MCF 10A (cell line): ENCODE data around the gene TUBB8. TPM values are rescaled to one million over a fixed set of nuclear protein-coding genes. Genes with fewer than 3 reads are reported as not detected.
A peak's percentile ranks its signal among the peaks of the same experiment; 100 is the strongest.
"Not testable (repeated sequence)": the region's sequence is repeated elsewhere in the genome, so short reads cannot be mapped to it uniquely, and the experiment has no call there.

Experiments
- BruUV-seq: library from RNA; stranded (reverse); fragments of 400-500 nt; replicated peaks from 2 replicates; lab custom pipeline; 2021; lab: Mats Ljungman, UMichigan
- CTCF ChIA-PET: fragments of 300-600 bp; sonication (Branson Sonifier 250); formaldehyde crosslinking; extraction: SDS; loops from one replicate; lab custom pipeline; 2021; ENCODE audit warnings: antibody characterized with exemption, inconsistent platforms; lab: Yijun Ruan, JAX
- POLR2A ChIA-PET: fragments of 300-600, 350-650 bp; sonication (Branson Sonifier 250); formaldehyde crosslinking; extraction: SDS; loops from one replicate; lab custom pipeline; 2020; ENCODE audit warnings: antibody characterized with exemption, inconsistent platforms; lab: Yijun Ruan, JAX
- DNase-seq: peaks from one replicate; pipeline ENCODE4 v3.0.0-alpha.2; 2018; ENCODE audit not compliant: unreplicated experiment
- H3K27ac Mint-ChIP-seq: one replicate; pipeline ENCODE4 v1.8.0; 2022; ENCODE audit warnings: mild to moderate bottlenecking, low read depth, mixed read lengths; ENCODE audit not compliant: unreplicated experiment
- H3K27me3 Mint-ChIP-seq: one replicate; pipeline ENCODE4 v1.8.0; 2022; ENCODE audit warnings: mixed read lengths; ENCODE audit not compliant: insufficient read depth, unreplicated experiment
- H3K36me3 Mint-ChIP-seq: one replicate; pipeline ENCODE4 v1.8.0; 2022; ENCODE audit warnings: mild to moderate bottlenecking, moderate library complexity, mixed read lengths; ENCODE audit not compliant: insufficient read depth, unreplicated experiment
- H3K4me1 Mint-ChIP-seq: one replicate; pipeline ENCODE4 v1.8.0; 2022; ENCODE audit warnings: mixed read lengths; ENCODE audit not compliant: insufficient read depth, unreplicated experiment
- H3K4me3 Mint-ChIP-seq: one replicate; pipeline ENCODE4 v1.8.0; 2022; ENCODE audit warnings: mild to moderate bottlenecking, moderate library complexity, mixed read lengths; ENCODE audit not compliant: unreplicated experiment
- H3K9me3 Mint-ChIP-seq: one replicate; pipeline ENCODE4 v1.8.0; 2022; ENCODE audit warnings: mixed read lengths; ENCODE audit not compliant: unreplicated experiment
- CTCF ChIP-seq: fragments of 200-600 bp; IDR thresholded peaks from one replicate; pipeline ENCODE4 v1.8.0; 2022; ENCODE audit warnings: antibody characterized with exemption, mild to moderate bottlenecking; ENCODE audit not compliant: unreplicated experiment
- intact Hi-C: fragments of 100-400 bp; cut with micrococcal nuclease; formaldehyde crosslinking; loops from 2 replicates; pipeline ENCODE4 v1.14.1; 2022
- total RNA-seq: library from RNA; stranded (reverse); gene quantifications from 2 replicates; pipeline ENCODE4 v1.2.3, GENCODE V29; 2022

The TUBB8 gene
- total RNA-seq, 1 experiment from 2014 or later, result not detected

- no peak overlapping the region for H3K27ac Mint-ChIP-seq
- H3K9me3 Mint-ChIP-seq, result no peaks in the 10 kb centered on the region
- no peak for DNase-seq
- peaks cover 9% of the 10 kb centered on the region for H3K27me3 Mint-ChIP-seq
- POLR2A ChIA-PET, result no interaction called here
- intact Hi-C loops, result no loop called here
- CTCF ChIA-PET, result no interaction called here
- H3K4me1 Mint-ChIP-seq, result peaks cover 10% of the 10 kb centered on the region
- BruUV-seq, result no TSS peak
- TF ChIP-seq CTCF, result no peak
- no peaks in the 10 kb centered on the region for H3K36me3 Mint-ChIP-seq
- no peak overlapping the region for H3K4me3 Mint-ChIP-seq
Observed at GRCh38 chr10:78556-78955, 29.5 kb upstream of the TUBB8 start.

GRCh38 chr10:74266-74621, 25.1 kb upstream of the TUBB8 start:
- ChIA-PET POLR2A (interaction anchor here (0.8 kb wide), 1 partner anchor 15 kb away, joined by 5 read pairs; no protein-coding TSS in a partner anchor), CTCF (interaction anchor here (0.6 to 1.2 kb wide), 3 partner anchors 17 to 478 kb away, joined by 3 to 4 read pairs (median 3); no protein-coding TSS in a partner anchor)
- H3K9me3 Mint-ChIP-seq, intact Hi-C loops, H3K27ac Mint-ChIP-seq, H3K4me1 Mint-ChIP-seq, H3K27me3 Mint-ChIP-seq, H3K36me3 Mint-ChIP-seq, DNase-seq, BruUV-seq: not testable (repeated sequence)
- H3K4me3 Mint-ChIP-seq, result peak overlapping the region; percentile 72

GRCh38 chr10:73543-74265, 24.6 kb upstream of the TUBB8 start:
- H3K4me1 Mint-ChIP-seq, H3K9me3 Mint-ChIP-seq, intact Hi-C loops, BruUV-seq, H3K27me3 Mint-ChIP-seq, H3K27ac Mint-ChIP-seq, H3K36me3 Mint-ChIP-seq: not testable (repeated sequence)
- ChIA-PET POLR2A (interaction anchor here (0.8 kb wide), 1 partner anchor 16 kb away, joined by 5 read pairs; no protein-coding TSS in a partner anchor), CTCF (interaction anchor here (0.6 to 1.2 kb wide), 3 partner anchors 18 to 694 kb away, joined by 3 to 4 read pairs (median 3); no protein-coding TSS in a partner anchor)
- peak; percentile 44 for DNase-seq
- H3K4me3 Mint-ChIP-seq, result peak overlapping the region; percentile 72
- peak; percentile 81 for TF ChIP-seq CTCF

- CTCF ChIA-PET, H3K9me3 Mint-ChIP-seq, H3K36me3 Mint-ChIP-seq: not testable (repeated sequence)
Observed at GRCh38 chr10:68156-68555, 19.1 kb upstream of the TUBB8 start.

GRCh38 chr10:49926-50325, 830 bp upstream of the TUBB8 start:
- H3K27me3 Mint-ChIP-seq, intact Hi-C loops, H3K4me1 Mint-ChIP-seq, BruUV-seq, H3K36me3 Mint-ChIP-seq, H3K4me3 Mint-ChIP-seq, H3K27ac Mint-ChIP-seq, H3K9me3 Mint-ChIP-seq, CTCF ChIA-PET, DNase-seq: not testable (repeated sequence)
- POLR2A ChIA-PET, result interaction anchor here (0.7 kb wide), 1 partner anchor 168 kb away, joined by 3 read pairs; no protein-coding TSS in a partner anchor

More at GRCh38 chr10:68156-68555, 19.1 kb upstream of the TUBB8 start:
- H3K4me1 Mint-ChIP-seq, H3K27ac Mint-ChIP-seq, BruUV-seq, H3K4me3 Mint-ChIP-seq, intact Hi-C loops, POLR2A ChIA-PET, H3K27me3 Mint-ChIP-seq, DNase-seq: not testable (repeated sequence)

- POLR2A ChIA-PET, H3K27me3 Mint-ChIP-seq: not testable (repeated sequence)
Observed at GRCh38 chr10:47864-48263, 1.2 kb downstream of the TUBB8 start.

GRCh38 chr10:13315-13635, 35.8 kb downstream of the TUBB8 start:
- H3K4me1 Mint-ChIP-seq, intact Hi-C loops, BruUV-seq, H3K27ac Mint-ChIP-seq, H3K4me3 Mint-ChIP-seq, H3K27me3 Mint-ChIP-seq, DNase-seq, H3K9me3 Mint-ChIP-seq, H3K36me3 Mint-ChIP-seq, CTCF ChIA-PET, POLR2A ChIA-PET: not testable (repeated sequence)

More at GRCh38 chr10:47864-48263, 1.2 kb downstream of the TUBB8 start:
- BruUV-seq, H3K4me1 Mint-ChIP-seq, H3K4me3 Mint-ChIP-seq, H3K36me3 Mint-ChIP-seq, CTCF ChIA-PET, DNase-seq, intact Hi-C loops, H3K9me3 Mint-ChIP-seq, H3K27ac Mint-ChIP-seq: not testable (repeated sequence)
